ENCODE measurements around the gene GCAT. TPM values are rescaled to one million over a fixed set of nuclear protein-coding genes. Genes with fewer than 3 reads are reported as not detected.
A peak's percentile ranks its signal among the peaks of the same experiment; 100 is the strongest.

Gene GCAT
- total and polyA plus RNA-seq, 2 of the 13 experiments (the other 11 are each of a cell fraction or from before 2014, with no cell fraction given), result 28.0 to 50.3 TPM

DNA sequence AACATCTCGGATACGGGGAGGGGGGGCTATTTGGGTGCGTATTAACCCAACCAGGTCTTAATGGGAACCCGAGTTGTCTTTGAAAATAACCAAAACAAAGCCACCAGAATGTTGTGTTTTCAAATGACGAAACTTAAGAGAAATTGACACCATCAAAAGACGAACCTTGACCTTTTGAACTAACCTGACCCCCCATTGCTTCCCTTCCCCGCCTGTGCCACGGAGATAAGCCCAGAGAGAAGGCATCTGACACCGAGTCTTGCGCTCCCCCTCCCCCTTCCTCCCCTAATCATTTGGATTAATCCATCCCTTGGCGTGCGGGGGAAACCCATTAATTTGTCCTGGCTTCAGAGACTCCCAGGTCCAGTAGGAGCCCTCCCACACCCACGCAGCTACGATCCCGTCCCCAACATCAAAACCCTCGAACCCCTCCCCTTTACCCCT, 4.5 kb upstream of the GCAT start (continued):
- TF ChIP-seq ZBTB21 (CRISPR knock-in tag; IDR thresholded peaks at IDR 0.05) (no peak), EZH2 (conservative IDR thresholded peaks at IDR 0.05; ENCODE audit: low read depth, low read length) (no peak), YEATS4 (CRISPR knock-in tag; IDR thresholded peaks at IDR 0.05; ENCODE audit: borderline replicate concordance) (no peak), RXRA (CRISPR knock-in tag; IDR thresholded peaks at IDR 0.05) (peak; percentile 71; the same call in 1 of the 2 replicates), SP5 (CRISPR knock-in tag; IDR thresholded peaks at IDR 0.05; ENCODE audit: borderline replicate concordance, low read depth) (peak; percentile 56; the same call in 1 of the 2 replicates), U2AF2 (IDR thresholded peaks at IDR 0.05; ENCODE audit: low read depth, low read length) (no peak), TOE1 (CRISPR knock-in tag; IDR thresholded peaks at IDR 0.05) (no peak), SRY (CRISPR knock-in tag; IDR thresholded peaks at IDR 0.05) (no peak), MAFF (IDR thresholded peaks at IDR 0.05; ENCODE audit: low read depth, low read length) (no peak), ZNF607 (CRISPR knock-in tag; IDR thresholded peaks at IDR 0.05; ENCODE audit: borderline replicate concordance) (no peak), ZNF772 (CRISPR knock-in tag; IDR thresholded peaks at IDR 0.05) (peak; percentile 74; the same call in 1 of the 2 replicates), SOX13 (IDR thresholded peaks at IDR 0.05) (peak; percentile 43; the same call in 1 of the 2 replicates), SOX13 (CRISPR knock-in tag; conservative IDR thresholded peaks at IDR 0.05 in 1 of 2, IDR thresholded peaks at IDR 0.05 in 1 of 2) (peak in 1 of 2 experiments; percentile 60; a peak in 2 of 4 replicates), ZNF446 (CRISPR knock-in tag; IDR thresholded peaks at IDR 0.05) (no peak)
- TF ChIP-seq, protein P1, sequence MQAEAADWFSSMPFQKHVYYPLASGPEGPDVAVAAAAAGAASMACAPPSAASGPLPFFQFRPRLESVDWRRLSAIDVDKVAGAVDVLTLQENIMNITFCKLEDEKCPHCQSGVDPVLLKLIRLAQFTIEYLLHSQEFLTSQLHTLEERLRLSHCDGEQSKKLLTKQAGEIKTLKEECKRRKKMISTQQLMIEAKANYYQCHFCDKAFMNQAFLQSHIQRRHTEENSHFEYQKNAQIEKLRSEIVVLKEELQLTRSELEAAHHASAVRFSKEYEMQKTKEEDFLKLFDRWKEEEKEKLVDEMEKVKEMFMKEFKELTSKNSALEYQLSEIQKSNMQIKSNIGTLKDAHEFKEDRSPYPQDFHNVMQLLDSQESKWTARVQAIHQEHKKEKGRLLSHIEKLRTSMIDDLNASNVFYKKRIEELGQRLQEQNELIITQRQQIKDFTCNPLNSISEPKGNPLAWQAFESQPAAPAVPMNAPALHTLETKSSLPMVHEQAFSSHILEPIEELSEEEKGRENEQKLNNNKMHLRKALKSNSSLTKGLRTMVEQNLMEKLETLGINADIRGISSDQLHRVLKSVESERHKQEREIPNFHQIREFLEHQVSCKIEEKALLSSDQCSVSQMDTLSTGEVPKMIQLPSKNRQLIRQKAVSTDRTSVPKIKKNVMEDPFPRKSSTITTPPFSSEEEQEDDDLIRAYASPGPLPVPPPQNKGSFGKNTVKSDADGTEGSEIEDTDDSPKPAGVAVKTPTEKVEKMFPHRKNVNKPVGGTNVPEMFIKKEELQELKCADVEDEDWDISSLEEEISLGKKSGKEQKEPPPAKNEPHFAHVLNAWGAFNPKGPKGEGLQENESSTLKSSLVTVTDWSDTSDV (CRISPR knock-in tag; IDR thresholded peaks at IDR 0.05), result no peak
- TF ChIP-seq, protein P2, sequence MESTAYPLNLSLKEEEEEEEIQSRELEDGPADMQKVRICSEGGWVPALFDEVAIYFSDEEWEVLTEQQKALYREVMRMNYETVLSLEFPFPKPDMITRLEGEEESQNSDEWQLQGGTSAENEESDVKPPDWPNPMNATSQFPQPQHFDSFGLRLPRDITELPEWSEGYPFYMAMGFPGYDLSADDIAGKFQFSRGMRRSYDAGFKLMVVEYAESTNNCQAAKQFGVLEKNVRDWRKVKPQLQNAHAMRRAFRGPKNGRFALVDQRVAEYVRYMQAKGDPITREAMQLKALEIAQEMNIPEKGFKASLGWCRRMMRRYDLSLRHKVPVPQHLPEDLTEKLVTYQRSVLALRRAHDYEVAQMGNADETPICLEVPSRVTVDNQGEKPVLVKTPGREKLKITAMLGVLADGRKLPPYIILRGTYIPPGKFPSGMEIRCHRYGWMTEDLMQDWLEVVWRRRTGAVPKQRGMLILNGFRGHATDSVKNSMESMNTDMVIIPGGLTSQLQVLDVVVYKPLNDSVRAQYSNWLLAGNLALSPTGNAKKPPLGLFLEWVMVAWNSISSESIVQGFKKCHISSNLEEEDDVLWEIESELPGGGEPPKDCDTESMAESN (CRISPR knock-in tag; conservative IDR thresholded peaks at IDR 0.05), result peak; percentile 75; the same call in 1 of the 2 replicates
- TF ChIP-seq, protein P3, sequence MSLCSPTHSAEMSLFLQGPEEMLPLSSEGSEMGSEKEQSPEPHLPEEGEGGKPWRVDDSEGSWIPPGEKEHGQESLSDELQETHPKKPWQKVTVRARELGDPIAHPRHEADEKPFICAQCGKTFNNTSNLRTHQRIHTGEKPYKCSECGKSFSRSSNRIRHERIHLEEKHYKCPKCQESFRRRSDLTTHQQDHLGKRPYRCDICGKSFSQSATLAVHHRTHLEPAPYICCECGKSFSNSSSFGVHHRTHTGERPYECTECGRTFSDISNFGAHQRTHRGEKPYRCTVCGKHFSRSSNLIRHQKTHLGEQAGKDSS (CRISPR knock-in tag; IDR thresholded peaks at IDR 0.05; ENCODE audit: borderline replicate concordance, low read depth), result no peak
- TF ChIP-seq, protein P4, sequence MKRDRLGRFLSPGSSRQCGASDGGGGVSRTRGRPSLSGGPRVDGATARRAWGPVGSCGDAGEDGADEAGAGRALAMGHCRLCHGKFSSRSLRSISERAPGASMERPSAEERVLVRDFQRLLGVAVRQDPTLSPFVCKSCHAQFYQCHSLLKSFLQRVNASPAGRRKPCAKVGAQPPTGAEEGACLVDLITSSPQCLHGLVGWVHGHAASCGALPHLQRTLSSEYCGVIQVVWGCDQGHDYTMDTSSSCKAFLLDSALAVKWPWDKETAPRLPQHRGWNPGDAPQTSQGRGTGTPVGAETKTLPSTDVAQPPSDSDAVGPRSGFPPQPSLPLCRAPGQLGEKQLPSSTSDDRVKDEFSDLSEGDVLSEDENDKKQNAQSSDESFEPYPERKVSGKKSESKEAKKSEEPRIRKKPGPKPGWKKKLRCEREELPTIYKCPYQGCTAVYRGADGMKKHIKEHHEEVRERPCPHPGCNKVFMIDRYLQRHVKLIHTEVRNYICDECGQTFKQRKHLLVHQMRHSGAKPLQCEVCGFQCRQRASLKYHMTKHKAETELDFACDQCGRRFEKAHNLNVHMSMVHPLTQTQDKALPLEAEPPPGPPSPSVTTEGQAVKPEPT (CRISPR knock-in tag; IDR thresholded peaks at IDR 0.05; ENCODE audit: low read depth), result no peak
- TF ChIP-seq, protein P5, sequence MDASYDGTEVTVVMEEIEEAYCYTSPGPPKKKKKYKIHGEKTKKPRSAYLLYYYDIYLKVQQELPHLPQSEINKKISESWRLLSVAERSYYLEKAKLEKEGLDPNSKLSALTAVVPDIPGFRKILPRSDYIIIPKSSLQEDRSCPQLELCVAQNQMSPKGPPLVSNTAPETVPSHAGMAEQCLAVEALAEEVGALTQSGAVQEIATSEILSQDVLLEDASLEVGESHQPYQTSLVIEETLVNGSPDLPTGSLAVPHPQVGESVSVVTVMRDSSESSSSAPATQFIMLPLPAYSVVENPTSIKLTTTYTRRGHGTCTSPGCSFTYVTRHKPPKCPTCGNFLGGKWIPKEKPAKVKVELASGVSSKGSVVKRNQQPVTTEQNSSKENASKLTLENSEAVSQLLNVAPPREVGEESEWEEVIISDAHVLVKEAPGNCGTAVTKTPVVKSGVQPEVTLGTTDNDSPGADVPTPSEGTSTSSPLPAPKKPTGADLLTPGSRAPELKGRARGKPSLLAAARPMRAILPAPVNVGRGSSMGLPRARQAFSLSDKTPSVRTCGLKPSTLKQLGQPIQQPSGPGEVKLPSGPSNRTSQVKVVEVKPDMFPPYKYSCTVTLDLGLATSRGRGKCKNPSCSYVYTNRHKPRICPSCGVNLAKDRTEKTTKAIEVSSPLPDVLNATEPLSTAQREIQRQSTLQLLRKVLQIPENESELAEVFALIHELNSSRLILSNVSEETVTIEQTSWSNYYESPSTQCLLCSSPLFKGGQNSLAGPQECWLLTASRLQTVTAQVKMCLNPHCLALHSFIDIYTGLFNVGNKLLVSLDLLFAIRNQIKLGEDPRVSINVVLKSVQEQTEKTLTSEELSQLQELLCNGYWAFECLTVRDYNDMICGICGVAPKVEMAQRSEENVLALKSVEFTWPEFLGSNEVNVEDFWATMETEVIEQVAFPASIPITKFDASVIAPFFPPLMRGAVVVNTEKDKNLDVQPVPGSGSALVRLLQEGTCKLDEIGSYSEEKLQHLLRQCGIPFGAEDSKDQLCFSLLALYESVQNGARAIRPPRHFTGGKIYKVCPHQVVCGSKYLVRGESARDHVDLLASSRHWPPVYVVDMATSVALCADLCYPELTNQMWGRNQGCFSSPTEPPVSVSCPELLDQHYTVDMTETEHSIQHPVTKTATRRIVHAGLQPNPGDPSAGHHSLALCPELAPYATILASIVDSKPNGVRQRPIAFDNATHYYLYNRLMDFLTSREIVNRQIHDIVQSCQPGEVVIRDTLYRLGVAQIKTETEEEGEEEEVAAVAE (CRISPR knock-in tag; IDR thresholded peaks at IDR 0.05; ENCODE audit: borderline replicate concordance), result no peak
